Vagina (tissue), 2 donors: ENCODE data around the gene COL18A1.

Experiments
- CTCF ChIP-seq, 3 experiments: fragments of 450-650 bp in 2 of 3; fragments of 200-600 bp in 1 of 3; sonication (generic) in 1 of 3; IDR thresholded peaks; one replicate each; pipeline ENCODE4 v1.5.1; 2017 to 2019; ENCODE audit warnings: antibody characterized with exemption in 3 of 3, mild to moderate bottlenecking in 2 of 3, moderate library complexity in 2 of 3
- POLR2A ChIP-seq, 2 donors: fragments of 450-650 bp; IDR thresholded peaks; one replicate each; pipeline ENCODE4 v1.6.1; 2017; ENCODE audit warnings: antibody characterized with exemption in 2 of 2, mild to moderate bottlenecking in 2 of 2, moderate library complexity in 2 of 2

GRCh38 chr21:45454060-45454925, 49.3 kb downstream of the COL18A1 start:
- TF ChIP-seq CTCF (IDR thresholded peaks at IDR 0.05) (no peak), POLR2A (IDR thresholded peaks at IDR 0.05) (no peak)
